GM19043 (cell line): ENCODE results near the gene COX6B2.

Experiments
- ATAC-seq: cut with Tn5 transposase; IDR thresholded peaks from one replicate; pipeline ENCODE4 v1.9.1; 2021; ENCODE audit warnings: low read depth; ENCODE audit not compliant: unreplicated experiment

COX6B2 gene

DNA sequence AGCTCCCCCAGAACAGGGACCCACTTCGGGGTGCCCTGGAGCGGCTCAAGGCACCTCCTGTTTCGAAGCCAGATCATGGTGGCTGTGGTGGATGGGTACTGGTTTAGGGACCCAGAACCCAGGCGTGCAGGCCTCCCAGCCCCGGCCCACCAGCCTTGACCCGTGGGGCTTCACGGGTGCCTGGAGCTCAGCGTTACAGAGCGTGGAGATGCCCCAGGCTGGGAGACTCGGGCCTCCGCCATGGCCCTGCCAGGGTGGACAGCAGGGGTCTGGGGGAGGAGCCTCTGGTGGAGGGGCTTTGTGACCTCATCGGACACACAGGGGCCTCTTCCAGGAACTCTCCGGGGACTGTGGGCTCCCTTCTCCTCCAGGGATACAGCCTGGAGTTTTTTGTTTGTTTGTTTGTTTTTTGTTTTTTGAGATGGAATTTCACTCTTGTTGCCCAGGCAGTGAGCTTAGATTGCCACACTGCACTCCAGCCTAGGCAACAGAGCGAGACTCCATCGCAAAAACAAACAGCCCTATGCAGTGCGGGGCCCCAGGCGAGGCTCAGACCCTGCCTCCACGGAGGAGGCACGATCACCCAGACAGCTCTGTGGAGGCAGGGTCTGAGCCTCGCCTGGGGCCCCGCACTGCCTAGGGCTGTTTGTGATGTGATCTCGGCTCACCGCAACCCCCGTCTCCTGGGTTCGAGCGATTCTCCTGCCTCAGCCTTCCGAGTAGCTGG lies 8.6 kb upstream of the COX6B2 start, which contains the start of gene GARIN5B:
Gene GARIN5B, minus strand, starts transcription at position 271 of the 727 bp plus-strand sequence. Its CDS starts 194 bp downstream, at position 77.
- no peak for ATAC-seq

- no peak for ATAC-seq
Measured at GRCh38 chr19:55362174-55362989, 7.9 kb upstream of the COX6B2 start.

DNA sequence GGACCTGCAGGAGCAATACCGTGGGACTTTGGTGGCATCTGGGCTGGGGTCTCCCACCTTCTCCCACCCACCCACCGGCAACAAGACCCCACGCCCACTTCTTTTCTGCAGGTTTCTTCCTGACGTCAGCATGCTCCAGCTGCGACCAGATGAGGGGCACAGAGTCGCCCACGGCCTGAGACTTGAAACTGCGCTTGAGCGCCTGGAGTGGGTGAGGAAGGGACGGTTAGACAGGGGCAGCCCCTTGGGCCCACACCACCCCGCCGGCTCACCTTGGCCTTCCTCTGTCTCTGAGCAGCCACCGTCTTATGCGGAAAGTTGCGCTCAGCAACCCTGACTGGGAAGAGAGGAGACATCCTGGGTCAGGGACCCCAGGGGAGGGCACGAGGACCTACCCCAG lies 6.4 kb upstream of the COX6B2 start:
- no peak for ATAC-seq

DNA sequence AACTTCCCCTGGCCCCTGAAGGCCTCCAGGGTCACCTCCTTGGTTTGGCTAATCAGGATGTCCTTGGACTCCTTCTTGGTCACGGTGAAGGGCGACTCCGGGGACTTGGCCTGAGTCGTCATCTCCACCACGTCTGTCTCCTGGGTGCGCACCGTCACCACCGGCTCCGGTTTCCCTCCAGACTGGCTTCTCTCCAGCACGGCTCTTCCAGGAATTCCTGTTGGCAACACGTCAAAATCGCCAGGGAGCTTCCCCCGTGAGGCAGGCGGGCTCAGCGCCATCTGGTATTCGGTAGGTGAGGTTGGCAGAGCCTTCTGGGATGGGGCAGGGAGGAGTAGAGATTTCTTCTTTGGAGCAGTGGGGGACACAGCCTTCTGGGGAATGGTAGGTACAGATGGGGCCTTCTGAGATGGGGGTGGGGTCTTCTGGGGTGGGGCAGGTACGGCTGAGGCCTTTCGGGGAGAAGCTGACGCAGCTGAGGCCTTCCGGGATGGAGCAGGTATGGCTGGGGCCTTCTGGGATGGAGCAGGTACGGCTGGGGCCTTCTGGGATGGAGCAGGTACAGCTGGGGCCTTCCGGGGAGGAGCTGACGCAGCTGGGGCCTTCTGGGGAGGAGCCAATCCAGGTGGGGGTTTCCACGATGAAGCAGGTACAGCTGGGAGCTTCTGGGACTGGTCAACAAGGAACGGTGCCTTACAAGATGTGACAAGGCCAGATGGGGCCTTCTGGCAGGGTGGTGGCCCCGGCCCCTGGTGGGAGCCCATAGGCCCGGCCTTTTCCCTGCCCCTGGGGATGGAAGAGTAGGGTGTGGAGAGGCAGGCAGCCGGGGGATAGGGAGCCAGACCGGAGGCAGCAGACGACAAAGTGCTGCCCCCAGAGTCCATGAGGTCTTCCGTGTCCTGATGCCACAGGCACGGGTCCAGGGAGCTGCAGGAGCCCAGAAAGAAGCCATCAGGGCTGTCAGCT lies 4.7 kb upstream of the COX6B2 start:
- no peak for ATAC-seq

GRCh38 chr19:55358493-55358892 lies 4.0 kb upstream of the COX6B2 start:
- no peak for ATAC-seq

DNA sequence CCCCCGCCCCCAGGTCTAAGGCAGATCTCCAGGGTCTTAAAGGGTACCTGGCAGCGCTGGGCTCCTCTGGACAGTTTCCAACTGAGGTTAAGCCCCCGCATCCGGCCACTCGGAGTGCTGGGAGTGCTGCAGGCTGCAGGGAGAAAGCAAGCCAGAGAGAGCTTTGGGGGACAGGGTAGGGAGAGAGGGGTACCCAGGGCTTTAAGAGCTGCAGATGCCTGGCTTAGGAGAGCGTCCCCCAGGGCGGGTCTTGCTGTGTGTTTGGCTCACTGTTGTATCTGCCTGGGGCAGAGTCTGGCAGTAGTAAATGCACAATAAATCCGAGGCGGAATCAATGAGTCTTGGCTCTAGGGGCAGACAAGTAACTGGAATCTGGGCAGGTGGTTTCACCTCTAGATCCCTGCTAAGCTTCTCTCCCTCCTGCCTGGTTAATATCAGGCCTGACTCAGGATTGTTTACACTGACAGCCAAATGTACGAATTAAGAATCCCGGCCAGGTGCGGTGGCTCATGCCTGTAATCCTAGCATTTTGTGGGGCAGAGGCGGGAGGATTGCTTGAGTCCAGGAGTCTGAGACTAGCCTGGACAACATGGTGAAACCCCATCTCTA lies 798 bp upstream of the COX6B2 start:
- ATAC-seq = no peak

GRCh38 chr19:55353803-55354697 lies 469 bp downstream of the COX6B2 start:
- ATAC-seq = no peak

DNA sequence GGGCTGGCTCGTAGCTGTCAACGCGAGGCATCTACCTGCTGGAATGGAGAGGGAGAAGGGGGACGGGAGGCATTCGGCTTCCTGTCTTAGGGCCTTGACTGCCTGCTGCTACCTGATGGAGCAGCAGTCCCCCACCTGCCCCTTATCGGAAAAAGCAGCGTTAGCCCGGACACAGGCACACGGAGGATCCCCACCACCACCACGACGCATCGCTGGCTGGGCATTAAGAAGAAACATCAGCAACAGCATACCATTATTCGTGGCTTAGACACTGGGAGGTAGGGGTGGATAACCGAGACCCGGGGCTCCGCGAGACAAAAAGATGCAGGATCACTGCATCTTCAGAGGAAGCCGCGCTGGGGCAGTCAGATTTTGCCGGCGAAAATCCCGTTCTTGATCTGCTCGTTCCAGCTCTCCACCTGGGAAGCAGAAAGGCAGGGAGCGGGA lies 1.1 kb downstream of the COX6B2 start:
- ATAC-seq = no peak

GRCh38 chr19:55352549-55353145 lies 1.9 kb downstream of the COX6B2 start:
- no peak for ATAC-seq

GRCh38 chr19:55352040-55352439 lies 2.5 kb downstream of the COX6B2 start:
- ATAC-seq = no peak

DNA sequence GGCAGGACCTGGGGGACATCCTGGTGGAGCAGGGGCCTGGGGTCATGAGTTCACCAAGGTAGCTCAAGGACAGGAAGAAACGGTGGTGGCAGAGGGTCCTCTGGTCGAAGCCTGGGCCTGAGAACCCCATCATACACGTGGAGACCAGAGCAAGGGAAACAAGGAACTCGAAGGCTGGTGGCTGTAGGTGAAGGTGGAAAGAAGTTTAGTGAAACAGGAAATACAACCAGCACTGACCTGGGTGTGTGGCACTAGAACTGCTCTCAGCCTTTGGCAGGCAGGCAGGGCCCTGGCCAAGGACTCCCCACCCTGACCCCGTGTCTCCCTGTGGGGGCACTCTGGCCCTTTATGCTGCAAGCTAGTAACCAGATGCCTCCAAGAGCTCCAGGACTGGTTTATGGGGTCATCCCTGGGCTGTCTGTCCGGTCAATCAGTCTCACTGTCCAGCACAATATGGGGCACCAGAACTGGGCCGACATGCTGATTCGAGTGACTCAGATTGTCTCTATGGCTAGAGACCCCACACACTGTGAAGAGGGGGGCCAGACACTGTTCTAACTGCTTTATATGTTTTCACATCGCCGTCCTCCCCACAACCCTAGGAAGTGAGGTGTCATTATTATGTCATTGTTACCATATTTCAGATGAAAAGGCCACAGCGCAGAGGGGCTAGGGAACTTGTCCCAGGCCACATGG lies 3.8 kb downstream of the COX6B2 start:
- no peak for ATAC-seq

DNA sequence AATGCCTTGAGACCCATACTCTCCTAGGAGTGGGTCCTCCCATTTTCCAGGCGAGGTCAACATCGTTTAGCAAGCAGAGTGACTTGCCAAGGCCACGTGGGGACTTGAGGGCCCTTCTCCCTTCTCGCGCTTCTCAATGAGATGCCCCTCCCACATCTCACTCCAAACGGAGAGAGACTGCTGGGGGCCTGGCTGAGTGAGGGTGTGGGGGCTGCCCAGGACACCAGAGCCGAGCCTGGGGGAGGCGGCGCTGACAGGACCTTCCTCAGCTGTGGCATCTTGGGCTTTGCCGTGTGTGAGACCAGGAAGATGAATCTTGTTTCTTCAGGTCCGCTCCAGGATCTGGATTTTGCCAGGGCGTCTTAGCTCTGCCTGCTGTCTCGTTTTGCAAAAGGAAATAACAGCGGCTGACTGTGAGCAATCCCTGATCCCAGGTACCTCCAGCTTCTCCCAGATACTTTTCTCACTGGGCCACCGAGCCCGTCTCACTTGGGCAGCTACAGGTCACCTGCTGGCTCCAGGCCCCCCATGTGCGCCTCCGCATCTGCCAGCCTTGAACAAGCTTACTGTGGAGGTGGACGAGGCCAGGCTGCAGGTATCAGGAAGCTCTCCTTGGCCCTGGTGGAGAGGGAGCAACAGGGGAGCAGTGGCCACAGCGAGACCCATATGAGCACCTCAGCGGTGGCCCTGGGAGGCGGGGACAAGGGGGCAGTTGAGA lies 6.0 kb downstream of the COX6B2 start:
- no peak for ATAC-seq

DNA sequence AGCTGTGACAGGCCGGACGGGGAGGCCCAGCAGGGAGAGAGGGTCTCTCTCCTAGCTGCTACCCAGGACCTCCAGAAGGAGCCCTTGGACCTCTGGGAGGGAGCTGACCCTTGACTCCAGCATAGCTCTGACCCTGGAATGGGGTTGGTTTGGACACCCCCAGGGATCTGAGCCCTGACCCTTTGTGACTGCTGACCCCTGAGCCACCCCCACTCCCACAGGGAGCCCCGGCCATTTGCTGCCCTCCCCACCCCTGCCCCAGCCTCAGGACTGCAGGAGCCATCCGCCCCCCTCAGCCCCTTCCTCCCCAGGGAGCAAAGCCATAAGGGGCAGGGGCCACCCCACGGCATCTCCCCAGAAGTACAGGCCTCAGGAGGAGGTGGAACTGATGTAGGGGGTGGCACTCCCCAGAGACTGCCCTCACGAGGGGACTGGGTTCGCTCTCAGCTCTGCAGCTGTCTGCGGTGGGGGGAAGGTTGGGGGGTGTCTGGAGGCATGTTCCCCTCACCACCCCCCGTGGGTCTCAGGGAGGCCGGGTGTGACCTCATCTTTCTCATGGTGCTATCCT lies 7.0 kb downstream of the COX6B2 start:
- no peak for ATAC-seq

DNA sequence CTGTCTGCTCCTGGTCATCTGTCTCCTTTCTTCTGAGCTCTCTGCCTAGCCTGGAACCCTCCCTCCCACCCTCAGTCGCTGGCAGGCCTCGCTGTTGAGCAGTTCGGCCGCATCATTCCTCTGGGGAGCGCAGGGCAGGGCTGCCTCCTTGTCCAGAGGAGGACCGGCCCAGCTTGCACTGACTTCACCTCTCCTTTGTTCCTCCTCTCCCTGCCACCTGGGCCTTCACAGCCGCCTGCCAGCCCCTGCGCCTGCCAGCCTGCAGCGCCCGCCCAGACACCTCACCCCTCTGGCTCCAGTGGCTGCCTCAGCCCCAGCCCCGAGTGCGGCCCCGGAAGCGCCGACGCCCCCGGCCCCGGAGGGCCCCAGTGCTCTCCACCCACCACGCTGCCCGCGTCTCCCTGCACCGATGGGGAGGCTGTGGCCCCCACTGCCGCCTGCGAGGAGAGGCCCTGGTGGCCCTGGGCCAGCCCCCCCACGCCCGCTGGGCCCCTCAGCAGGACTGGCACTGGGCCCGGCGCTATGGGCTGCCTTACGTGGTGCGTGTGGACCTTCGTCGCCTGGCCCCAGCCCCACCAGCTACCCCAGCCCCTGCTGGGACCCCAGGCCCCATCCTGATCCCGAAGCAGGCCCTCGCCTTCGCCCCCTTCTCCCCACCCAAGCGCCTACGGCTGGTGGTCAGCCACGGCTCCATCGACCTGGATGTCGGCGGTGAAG lies 7.6 kb downstream of the COX6B2 start:
- ATAC-seq = no peak

GRCh38 chr19:55345818-55346724 lies 8.4 kb downstream of the COX6B2 start:
- ATAC-seq = no peak
